KMS-11 (cell line): ENCODE measurements around the gene COL20A1.

Experiments used
- H2AFZ ChIP-seq: fragments of 200-600 bp; sonication (generic); 2 replicates; pipeline ENCODE4 v1.6.1; 2016; ENCODE audit warnings: antibody characterized with exemption, mixed run types, low read depth
- H3K27ac ChIP-seq: fragments of 200-600 bp; sonication (generic); 2 replicates; pipeline ENCODE4 v1.6.1; 2016; ENCODE audit warnings: mild to moderate bottlenecking, mixed run types
- H3K27me3 ChIP-seq: fragments of 200-600 bp; sonication (generic); 2 replicates; pipeline ENCODE4 v1.6.1; 2017; ENCODE audit warnings: mild to moderate bottlenecking, low read depth, mixed run types, moderate library complexity; ENCODE audit not compliant: insufficient read depth
- H3K36me3 ChIP-seq: fragments of 200-600 bp; sonication (generic); 2 replicates; pipeline ENCODE4 v1.6.1; 2017; ENCODE audit warnings: mild to moderate bottlenecking, mixed run types; ENCODE audit not compliant: insufficient read depth
- H3K4me1 ChIP-seq: fragments of 200-600 bp; sonication (generic); 2 replicates; pipeline ENCODE4 v1.6.1; 2016; ENCODE audit warnings: mild to moderate bottlenecking, low read depth, mixed run types; ENCODE audit not compliant: poor library complexity, severe bottlenecking
- H3K4me2 ChIP-seq: fragments of 200-600 bp; sonication (generic); 2 replicates; pipeline ENCODE4 v1.7.0; 2016; ENCODE audit warnings: mild to moderate bottlenecking, mixed run types
- H3K4me3 ChIP-seq: fragments of 200-600 bp; sonication (generic); IDR thresholded peaks from 2 replicates; pipeline ENCODE4 v1.6.1; 2017; ENCODE audit warnings: low read depth, low read length, mixed read lengths; ENCODE audit not compliant: insufficient read depth
- H3K79me2 ChIP-seq: fragments of 200-600 bp; sonication (generic); 2 replicates; pipeline ENCODE4 v1.6.1; 2016; ENCODE audit warnings: low read depth, mixed run types; ENCODE audit not compliant: insufficient read depth
- H3K9ac ChIP-seq: fragments of 200-600 bp; sonication (generic); 2 replicates; pipeline ENCODE4 v1.6.1; 2016; ENCODE audit warnings: mild to moderate bottlenecking, mixed run types
- H4K20me1 ChIP-seq: fragments of 200-600 bp; sonication (generic); 2 replicates; pipeline ENCODE4 v1.6.1; 2016; ENCODE audit warnings: mild to moderate bottlenecking, mixed run types; ENCODE audit not compliant: insufficient read depth
- CTCF ChIP-seq: fragments of 200-600 bp; sonication (generic); conservative IDR thresholded peaks from 2 replicates; pipeline ENCODE4 v1.6.1; 2017; ENCODE audit warnings: low read depth, mild to moderate bottlenecking, antibody characterized with exemption, low read length, moderate library complexity, mixed read lengths

The COL20A1 gene

GRCh38 chr20:63315240-63315689 lies 22.3 kb downstream of the COL20A1 start:
- no peak for TF ChIP-seq CTCF
- H3K4me1 ChIP-seq, result peaks cover 7% of the 10 kb centered on the region

GRCh38 chr20:63315731-63316491 lies 22.9 kb downstream of the COL20A1 start:
- H3K27me3 ChIP-seq, result peaks cover 94% of the 10 kb centered on the region
- no peak overlapping the region for H2AFZ ChIP-seq
- H4K20me1 ChIP-seq, result no peaks in the 10 kb centered on the region
- no peak overlapping the region for H3K27ac ChIP-seq
- no peak overlapping the region for H3K4me3 ChIP-seq
- H3K36me3 ChIP-seq, result no peaks in the 10 kb centered on the region
- TF ChIP-seq CTCF, result no peak
- no peak overlapping the region for H3K9ac ChIP-seq
- H3K4me2 ChIP-seq, result no peak overlapping the region
- peaks cover 7% of the 10 kb centered on the region for H3K4me1 ChIP-seq
- H3K79me2 ChIP-seq, result no peaks in the 10 kb centered on the region

More at GRCh38 chr20:63315240-63315689, 22.3 kb downstream of the COL20A1 start:
- H4K20me1 ChIP-seq, result no peaks in the 10 kb centered on the region
- H2AFZ ChIP-seq, result no peak overlapping the region
- no peak overlapping the region for H3K27ac ChIP-seq
- no peak overlapping the region for H3K9ac ChIP-seq
- no peak overlapping the region for H3K4me3 ChIP-seq
- no peaks in the 10 kb centered on the region for H3K36me3 ChIP-seq
- no peak overlapping the region for H3K4me2 ChIP-seq
- H3K27me3 ChIP-seq, result peaks cover 94% of the 10 kb centered on the region
- no peaks in the 10 kb centered on the region for H3K79me2 ChIP-seq

- Histone ChIP-seq H3K4me1 (peaks cover 7% of the 10 kb centered on the region), H2AFZ (no peak overlapping the region), H3K36me3 (no peaks in the 10 kb centered on the region), H3K79me2 (no peaks in the 10 kb centered on the region), H3K4me2 (no peak overlapping the region), H3K27me3 (peaks cover 94% of the 10 kb centered on the region), H3K27ac (no peak overlapping the region), H4K20me1 (no peaks in the 10 kb centered on the region), H3K9ac (no peak overlapping the region), H3K4me3 (no peak overlapping the region)
- TF ChIP-seq CTCF, result no peak
Observed at GRCh38 chr20:63316502-63316921, 23.5 kb downstream of the COL20A1 start.

GRCh38 chr20:63317061-63317460 lies 24.1 kb downstream of the COL20A1 start:
- Histone ChIP-seq H3K27me3 (peaks cover 94% of the 10 kb centered on the region), H3K4me2 (no peak overlapping the region), H4K20me1 (no peaks in the 10 kb centered on the region), H2AFZ (no peak overlapping the region), H3K79me2 (no peaks in the 10 kb centered on the region), H3K4me1 (peaks cover 4% of the 10 kb centered on the region), H3K36me3 (no peaks in the 10 kb centered on the region), H3K27ac (no peak overlapping the region), H3K4me3 (no peak overlapping the region), H3K9ac (no peak overlapping the region)
- TF ChIP-seq CTCF, result no peak
